Measurements from ENCODE around the gene SLC6A16. TPM values are rescaled to one million over a fixed set of nuclear protein-coding genes. Genes with fewer than 3 reads are reported as not detected.
A peak's percentile ranks its signal among the peaks of the same experiment; 100 is the strongest.

The SLC6A16 gene
- total RNA-seq, 1 experiment from 2014 or later, result 3.2 TPM

GRCh38 chr19:49340069-49340864 lies 15.3 kb upstream of the SLC6A16 start:
- H3K79me1 ChIP-seq (ENCODE audit: insufficient read depth, low read depth, low read length, poor library complexity, severe bottlenecking), result no peaks in the 10 kb centered on the region
- no peak overlapping the region for H3K4ac ChIP-seq (ENCODE audit: low read depth, low read length)
- Mint-ChIP-seq H3K4me1 (peaks cover 20 to 36% of the 10 kb centered on the region in 2 experiments), H3K9me3 (peaks cover 0 to 3% of the 10 kb centered on the region in 2 experiments; a peak in 2 of 5 replicates), H3K27ac (peak overlapping the region in 1 of 3 experiments; percentile 55; a peak in 4 of 7 replicates), H3K36me3 (ENCODE audit: insufficient read depth in 1 of 3, low read depth in 3 of 3) (peaks cover 31 to 62% (median 51%) of the 10 kb centered on the region in 3 experiments), H3K4me3 (peak overlapping the region in 1 of 2 experiments; percentile 66; a peak in 3 of 5 replicates), H3K27me3 (ENCODE audit: low read depth) (peaks cover 18% of the 10 kb centered on the region)
- no peak overlapping the region for H2AK5ac ChIP-seq (ENCODE audit: insufficient read length, low read length)
- H4K8ac ChIP-seq (replicated peaks; ENCODE audit: insufficient read length, low read depth, low read length), result no peak overlapping the region
- peak overlapping the region; percentile 18 for H3K4me2 ChIP-seq (ENCODE audit: insufficient read depth, insufficient read length, low read length)
- peaks cover 3% of the 10 kb centered on the region; the same call in 1 of the 2 replicates for H3K27me3 ChIP-seq (ENCODE audit: insufficient read depth, low read length)
- H2BK12ac ChIP-seq (ENCODE audit: insufficient read length, low read depth, low read length), result no peak overlapping the region
- H3K56ac ChIP-seq (ENCODE audit: insufficient read length, low read depth, low read length), result no peak overlapping the region
- H2BK15ac ChIP-seq (ENCODE audit: low read depth, low read length), result no peak overlapping the region
- no CpG with 5 or more reads among the region's 36 CpGs for WGBS (ENCODE audit: extremely low coverage, insufficient read length, low lambda C conversion rate)
- H2BK120ac ChIP-seq (ENCODE audit: low read depth, low read length, poor library complexity, severe bottlenecking), result no peak overlapping the region
- H2AFZ ChIP-seq (ENCODE audit: low read length), result no peak overlapping the region
- TF ChIP-seq CTCF (conservative IDR thresholded peaks at IDR 0.05), result no peak
- no peak overlapping the region for H2BK20ac ChIP-seq (ENCODE audit: low read depth, low read length, poor library complexity, severe bottlenecking)
- H3K18ac ChIP-seq (ENCODE audit: insufficient read length, low read depth, low read length), result peak overlapping the region; percentile 80
- H3K23me2 ChIP-seq (ENCODE audit: insufficient read length, low read depth, low read length, poor library complexity, severe bottlenecking), result peaks cover 12% of the 10 kb centered on the region
- no peak overlapping the region for H4K5ac ChIP-seq (ENCODE audit: insufficient read length, low read depth, low read length)
- H3K27ac ChIP-seq (ENCODE audit: insufficient read length, low read depth, low read length), result no peak overlapping the region
- no peak overlapping the region for H3T11ph ChIP-seq (ENCODE audit: low read length)
- H3K23ac ChIP-seq (ENCODE audit: insufficient read length, low read depth, low read length), result no peak overlapping the region
- H3K9me3 ChIP-seq (ENCODE audit: control insufficient read depth, low read depth, low read length), result no peaks in the 10 kb centered on the region
- 0 out of 2 replicates have a peak, but pooled peaks cover 2% of the 10 kb centered on the region for H3K4me1 ChIP-seq (ENCODE audit: insufficient read depth, low read length)
- no peaks in the 10 kb centered on the region for H4K20me1 ChIP-seq (ENCODE audit: control insufficient read depth, insufficient read depth, insufficient read length)
- H4K91ac ChIP-seq (ENCODE audit: insufficient read length, low read depth, low read length), result no peak overlapping the region
- H3K9ac ChIP-seq (ENCODE audit: extremely low read depth, insufficient read length, low read length), result no peak overlapping the region
- H2BK5ac ChIP-seq (ENCODE audit: insufficient read length, low read length), result no peak overlapping the region
- H3K79me2 ChIP-seq (ENCODE audit: insufficient read depth, low read length), result no peaks in the 10 kb centered on the region
- DNase-seq, result peak; percentile 82
- H3K14ac ChIP-seq (ENCODE audit: insufficient read depth, low read length), result no peak overlapping the region
